Fibroblast of mammary gland (primary cell): ENCODE measurements around the gene FRG1.
"Not testable (repeated sequence)": the region's sequence is repeated elsewhere in the genome, so short reads cannot be mapped to it uniquely, and the experiment has no call there.

Experiments used
- DNase-seq: peaks from one replicate; pipeline ENCODE4 v3.0.0-alpha.2; 2010; ENCODE audit warnings: low read depth
- H3K4me3 ChIP-seq: 2 replicates; pipeline ENCODE4 v1.5.1; 2011; ENCODE audit warnings: low read depth, mild to moderate bottlenecking, low read length, moderate library complexity; ENCODE audit not compliant: control insufficient read depth
- CTCF ChIP-seq: conservative IDR thresholded peaks from 2 replicates; pipeline ENCODE4 v1.5.1; 2011; ENCODE audit warnings: low read depth, low read length, inconsistent platforms; ENCODE audit not compliant: control insufficient read depth, insufficient read depth

Gene FRG1

GRCh38 chr4:189979196-189980047 lies 38.8 kb downstream of the FRG1 start:
- no peak for TF ChIP-seq CTCF

GRCh38 chr4:189980292-189980691 lies 39.6 kb downstream of the FRG1 start:
- DNase-seq, result not testable (repeated sequence)

More at GRCh38 chr4:189979196-189980047, 38.8 kb downstream of the FRG1 start:
- no peak overlapping the region for H3K4me3 ChIP-seq
- no peak for DNase-seq

GRCh38 chr4:189981970-189982369 lies 41.3 kb downstream of the FRG1 start:
- no peak for TF ChIP-seq CTCF
- no peak for DNase-seq

More at GRCh38 chr4:189980292-189980691, 39.6 kb downstream of the FRG1 start:
- H3K4me3 ChIP-seq, result not testable (repeated sequence)

GRCh38 chr4:189983916-189984526 lies 43.3 kb downstream of the FRG1 start:
- not testable (repeated sequence) for H3K4me3 ChIP-seq, DNase-seq

More at GRCh38 chr4:189981970-189982369, 41.3 kb downstream of the FRG1 start:
- H3K4me3 ChIP-seq, result no peak overlapping the region

- DNase-seq, H3K4me3 ChIP-seq: not testable (repeated sequence)
These were observed 44.0 kb downstream of the FRG1 start for GRCh38 chr4:189984661-189985060.

- DNase-seq, H3K4me3 ChIP-seq: not testable (repeated sequence)
These were observed 45.1 kb downstream of the FRG1 start for GRCh38 chr4:189985651-189986243.

- H3K4me3 ChIP-seq, result no peak overlapping the region
- DNase-seq, result no peak
- no peak for TF ChIP-seq CTCF
These were observed 48.3 kb downstream of the FRG1 start for GRCh38 chr4:189988877-189989431.

- not testable (repeated sequence) for H3K4me3 ChIP-seq, DNase-seq
These were observed 49.3 kb downstream of the FRG1 start for GRCh38 chr4:189989941-189990340.
